A549 (cell line): ENCODE results near the gene ATP1B4.

ENCODE experiments used
- BHLHE40 ChIP-seq: IDR thresholded peaks from 2 replicates; pipeline ENCODE4 v1.6.1; 2012; ENCODE audit warnings: low read depth, low read length, inconsistent platforms
- CHD4 ChIP-seq: fragments of 200-600 bp; sonication (generic); IDR thresholded peaks from 2 replicates; pipeline ENCODE4 v1.6.1; 2016; ENCODE audit warnings: antibody characterized with exemption, mild to moderate bottlenecking, borderline replicate concordance
- CTCF ChIP-seq: fragments of >200 bp; sonication (Bioruptor Twin); formaldehyde crosslinking; IDR thresholded peaks from 3 replicates; pipeline ENCODE4 v1.5.1; 2016
- HMGXB4 ChIP-seq: fragments of 250-450 bp; sonication (Bioruptor Pico); IDR thresholded peaks from 2 replicates; pipeline ENCODE4 v1.5.0; 2021; ENCODE audit warnings: mild to moderate bottlenecking, moderate library complexity, borderline replicate concordance
- KDM5A ChIP-seq: fragments of 200-600 bp; sonication (generic); IDR thresholded peaks from 2 replicates; pipeline ENCODE4 v1.6.1; 2016; ENCODE audit warnings: antibody characterized with exemption, mild to moderate bottlenecking
- MAFK ChIP-seq: fragments of 450-650 bp; IDR thresholded peaks from 2 replicates; pipeline ENCODE4 v1.6.1; 2014; ENCODE audit not compliant: partially characterized antibody
- MAZ ChIP-seq: fragments of 150-350 bp; IDR thresholded peaks from 2 replicates; pipeline ENCODE4 v1.6.1; 2014; ENCODE audit warnings: antibody characterized with exemption, low read depth, low read length, borderline replicate concordance
- POLR2A ChIP-seq: IDR thresholded peaks from 2 replicates; pipeline ENCODE4 v1.6.1; 2012; ENCODE audit warnings: mild to moderate bottlenecking, low read length
- RAD21 ChIP-seq, 2 experiments: fragments of >200 bp in 1 of 2; sonication (Bioruptor Twin) in 1 of 2; formaldehyde crosslinking in 1 of 2; IDR thresholded peaks in 1 of 2; conservative IDR thresholded peaks in 1 of 2; 2 replicates in 1 of 2; 3 replicates in 1 of 2; pipeline ENCODE4 v1.6.1; 2012 to 2018; ENCODE audit warnings: inconsistent platforms in 1 of 2

DNA sequence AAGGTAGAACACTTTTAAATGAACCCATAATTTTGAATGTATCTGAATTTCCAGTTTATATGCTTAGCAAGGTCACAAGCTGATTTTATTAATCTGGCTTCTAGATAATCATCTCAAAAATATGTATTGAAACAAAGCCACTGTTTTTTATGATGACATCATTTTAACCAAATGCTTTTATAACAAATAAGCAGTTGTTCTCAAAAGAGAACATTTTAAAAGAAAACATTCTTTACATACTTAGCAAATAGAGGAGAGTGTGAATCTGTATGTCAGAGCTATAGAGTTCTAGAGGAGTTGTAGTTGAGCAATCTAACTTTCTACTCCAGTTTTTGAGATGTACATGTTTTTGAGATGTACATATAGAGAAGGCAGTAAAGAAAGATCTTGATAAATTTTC lies 64.7 kb downstream of the ATP1B4 start:
- no peak for TF ChIP-seq POLR2A
- TF ChIP-seq CTCF, result no peak
- no peak for TF ChIP-seq BHLHE40
- no peak for TF ChIP-seq CHD4
- no peak for TF ChIP-seq MAFK
- no peak for TF ChIP-seq RAD21 (conservative IDR thresholded peaks at IDR 0.05 in 1 of 2, IDR thresholded peaks at IDR 0.05 in 1 of 2)
- no peak for TF ChIP-seq HMGXB4 (CRISPR knock-in tag)
- no peak for TF ChIP-seq MAZ
- no peak for TF ChIP-seq KDM5A
